A673 (cell line): ENCODE results near the gene KLRG1. TPM values are rescaled to one million over a fixed set of nuclear protein-coding genes. Genes with fewer than 3 reads are reported as not detected.

Experiments
- BruUV-seq: library from RNA; stranded (reverse); fragments of 400-500 nt; replicated peaks from 2 replicates; lab custom pipeline; 2021; lab: Mats Ljungman, UMichigan
- CTCF ChIA-PET: fragments of 300-600 bp; sonication (Branson Sonifier 250); formaldehyde crosslinking; loops from one replicate; lab custom pipeline; 2022; ENCODE audit warnings: antibody characterized with exemption; lab: Charles Lee
- POLR2A ChIA-PET: fragments of 300-600 bp; sonication (Branson Sonifier 250); formaldehyde crosslinking; loops from one replicate; lab custom pipeline; 2022; ENCODE audit warnings: antibody characterized with exemption; ENCODE audit not compliant: low non-redundant PET; lab: Charles Lee
- DNase-seq: peaks from one replicate; pipeline ENCODE4 v3.0.0-alpha.2; 2015; ENCODE audit warnings: low spot score
- H3K27ac ChIP-seq: fragments of 200-600 bp; sonication (generic); 2 replicates; pipeline ENCODE4 v1.5.1; 2016; ENCODE audit warnings: mixed run types, low read depth, mild to moderate bottlenecking, mixed read lengths, antibody characterized with exemption, low read length; ENCODE audit not compliant: poor library complexity, severe bottlenecking
- H3K27me3 ChIP-seq: fragments of 200-600 bp; sonication (generic); replicated peaks from 2 replicates; pipeline ENCODE4 v1.6.1; 2017; ENCODE audit warnings: mixed run types, low read depth, mild to moderate bottlenecking, mixed read lengths, antibody characterized with exemption, low read length; ENCODE audit not compliant: insufficient read depth, poor library complexity
- H3K36me3 ChIP-seq: fragments of 200-600 bp; sonication (generic); 2 replicates; pipeline ENCODE4 v1.6.1; 2016; ENCODE audit warnings: mixed run types, mild to moderate bottlenecking, mixed read lengths, antibody characterized with exemption, low read length; ENCODE audit not compliant: insufficient read depth, poor library complexity, severe bottlenecking
- H3K4me1 ChIP-seq: fragments of 200-600 bp; sonication (generic); 2 replicates; pipeline ENCODE4 v1.6.1; 2017; ENCODE audit warnings: mixed run types, mild to moderate bottlenecking, mixed read lengths, antibody characterized with exemption, low read length; ENCODE audit not compliant: insufficient read depth, poor library complexity, severe bottlenecking
- H3K4me3 ChIP-seq: fragments of 200-600 bp; sonication (generic); 2 replicates; pipeline ENCODE4 v1.5.1; 2016; ENCODE audit warnings: low read depth, mixed run types, mild to moderate bottlenecking, mixed read lengths, low read length; ENCODE audit not compliant: poor library complexity, severe bottlenecking
- H3K9me3 ChIP-seq: fragments of 200-600 bp; sonication (generic); 2 replicates; pipeline ENCODE4 v1.6.1; 2016; ENCODE audit warnings: mixed run types, low read depth, mild to moderate bottlenecking, mixed read lengths, antibody characterized with exemption, low read length; ENCODE audit not compliant: poor library complexity, severe bottlenecking
- CTCF ChIP-seq: fragments of 300-800, 200-600 bp; sonication (generic); conservative IDR thresholded peaks from 2 replicates; pipeline ENCODE4 v1.5.1; 2017; ENCODE audit warnings: low read depth, mild to moderate bottlenecking, antibody characterized with exemption, low read length, moderate library complexity, mixed read lengths
- EZH2 ChIP-seq: fragments of 200-600 bp; sonication (generic); IDR thresholded peaks from 2 replicates; pipeline ENCODE4 v1.6.1; 2017; ENCODE audit warnings: borderline replicate concordance, low read depth, mild to moderate bottlenecking, mixed read lengths, antibody characterized with exemption, low read length; ENCODE audit not compliant: poor library complexity, severe bottlenecking
- intact Hi-C: fragments of 100-400 bp; cut with micrococcal nuclease; formaldehyde crosslinking; loops from one replicate; pipeline ENCODE4 v1.10.0; 2022; ENCODE audit not compliant: unreplicated experiment
- total RNA-seq: library from RNA; stranded (reverse); gene quantifications from 2 replicates; pipeline ENCODE4 v1.2.3, GENCODE V29; 2021

The KLRG1 gene
- total RNA-seq, 1 experiment from 2014 or later: 1.2 TPM

DNA sequence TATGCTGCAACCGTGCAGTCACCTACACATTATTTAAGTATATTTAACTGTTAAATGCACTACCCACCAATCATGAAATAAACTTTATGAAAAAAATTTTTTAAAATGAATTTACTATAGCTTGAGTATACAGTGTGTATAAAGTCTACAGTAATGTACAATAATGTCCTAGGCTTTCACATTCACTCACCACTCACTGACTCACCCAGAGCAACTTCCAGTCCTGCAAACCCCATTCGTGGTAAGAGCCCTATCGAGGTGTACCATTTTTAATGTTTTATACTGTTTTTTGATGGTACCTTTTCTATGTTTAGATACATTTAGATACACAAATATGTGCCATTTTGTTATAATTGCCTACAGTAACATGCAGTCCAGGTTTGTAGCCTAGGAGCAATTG is 48.1 kb downstream of the KLRG1 start:
- intact Hi-C loops: loop anchor here (5.0 kb wide), 1 partner anchor 355 kb away; no protein-coding TSS in a partner anchor
- no TSS peak for BruUV-seq
- TF ChIP-seq CTCF (no peak), EZH2 (no peak)

DNA sequence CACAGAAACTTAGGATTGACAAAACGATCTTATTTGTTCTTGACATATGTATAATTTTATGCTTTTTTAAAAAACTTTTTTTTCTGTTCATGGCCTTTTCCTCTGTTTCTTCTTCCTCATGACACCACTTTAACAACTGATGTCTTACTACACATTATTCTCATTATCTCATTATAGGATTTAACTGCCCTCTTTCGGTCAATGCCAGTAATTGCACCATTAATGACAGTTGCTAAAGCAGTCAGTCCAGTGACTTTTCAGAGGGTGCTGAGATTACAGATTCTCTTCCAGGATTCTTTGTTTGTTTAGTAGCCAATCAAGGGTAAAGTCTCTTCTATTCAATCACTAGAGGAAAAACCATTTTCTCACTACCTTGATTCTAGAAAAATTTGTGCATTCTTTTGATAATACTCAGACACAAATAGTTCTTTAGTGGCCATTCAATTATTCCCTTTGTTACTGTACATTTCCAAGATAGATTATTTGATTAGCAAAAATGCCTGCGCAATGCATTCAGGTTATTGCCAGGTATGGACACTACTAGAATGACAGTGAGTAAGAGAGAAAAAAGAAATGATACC is 50.1 kb downstream of the KLRG1 start:
- BruUV-seq: no TSS peak
- H3K36me3 ChIP-seq: no peaks in the 10 kb centered on the region
- H3K4me3 ChIP-seq: no peak overlapping the region
- no peaks in the 10 kb centered on the region for H3K27me3 ChIP-seq
- H3K27ac ChIP-seq: no peak overlapping the region
- no peaks in the 10 kb centered on the region for H3K9me3 ChIP-seq
- intact Hi-C loops: loop anchor here (1.0 to 5.0 kb wide), 2 partner anchors 89 to 357 kb away; no protein-coding TSS in a partner anchor
- CTCF ChIA-PET: interaction anchor here (0.7 kb wide), 3 partner anchors 37 to 382 kb away, joined by 3 to 6 read pairs (median 4); no protein-coding TSS in a partner anchor
- no peaks in the 10 kb centered on the region for H3K4me1 ChIP-seq
- no peak for TF ChIP-seq EZH2
- TF ChIP-seq CTCF: peak; percentile 80
- POLR2A ChIA-PET: no interaction called here
- DNase-seq: peak; percentile 69

More for the DNA sequence above, 48.1 kb downstream of the KLRG1 start:
- ChIA-PET CTCF (no interaction called here), POLR2A (no interaction called here)
- Histone ChIP-seq H3K4me1 (no peaks in the 10 kb centered on the region), H3K4me3 (no peak overlapping the region), H3K27me3 (no peaks in the 10 kb centered on the region), H3K36me3 (no peaks in the 10 kb centered on the region), H3K9me3 (no peaks in the 10 kb centered on the region), H3K27ac (no peak overlapping the region)
- DNase-seq: no peak

DNA sequence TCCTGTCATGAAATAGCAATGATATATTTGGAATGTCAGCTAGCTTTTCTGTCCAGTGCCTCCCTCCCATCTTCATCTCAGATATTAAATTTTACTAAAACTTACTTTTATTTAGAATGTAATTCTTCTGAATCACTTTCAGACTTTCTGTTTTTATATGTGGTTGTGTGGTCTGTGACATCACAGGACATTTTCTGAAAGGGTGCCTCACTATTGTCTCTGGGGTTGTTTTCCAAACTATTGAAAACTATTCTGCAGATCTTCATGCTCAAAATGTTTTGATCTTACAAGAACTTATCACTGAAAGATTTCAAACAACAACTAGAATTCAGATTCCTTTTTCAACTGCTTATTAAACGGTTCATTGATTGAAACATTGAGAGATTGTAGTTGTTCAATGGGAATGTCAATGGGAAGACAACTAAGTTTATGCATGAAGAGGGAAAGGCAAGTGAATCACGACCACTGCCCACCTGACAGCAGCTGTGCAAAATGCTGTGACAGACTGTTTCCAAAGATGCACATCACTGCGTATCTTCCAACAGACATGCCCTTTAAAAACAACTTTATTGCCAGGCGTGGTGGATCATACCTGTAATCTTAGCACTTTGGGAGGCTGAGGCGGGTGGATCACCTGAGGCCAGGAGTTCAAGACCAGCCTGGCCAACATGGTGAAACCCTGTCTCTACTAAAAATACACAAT is 51.3 kb downstream of the KLRG1 start:
- no peaks in the 10 kb centered on the region for H3K4me1 ChIP-seq
- no peak for DNase-seq
- ChIA-PET CTCF (no interaction called here), POLR2A (no interaction called here)
- H3K9me3 ChIP-seq: no peaks in the 10 kb centered on the region
- H3K27ac ChIP-seq: no peak overlapping the region
- TF ChIP-seq EZH2 (no peak), CTCF (no peak)
- H3K27me3 ChIP-seq: no peaks in the 10 kb centered on the region
- no peak overlapping the region for H3K4me3 ChIP-seq
- intact Hi-C loops: loop anchor here (10.0 kb wide), 1 partner anchor 146 kb away; no protein-coding TSS in a partner anchor
- BruUV-seq: no TSS peak
- no peaks in the 10 kb centered on the region for H3K36me3 ChIP-seq
